Measurements from ENCODE around the gene PRSS3. TPM values are rescaled to one million over a fixed set of nuclear protein-coding genes. Genes with fewer than 3 reads are reported as not detected.

PRSS3 gene
- polyA plus RNA-seq, 1 donor (not counting 4 experiments of a cell fraction or from before 2014, with no cell fraction given): 9.1 TPM

GRCh38 chr9:33797837-33798236, 2.5 kb downstream of the PRSS3 start:
- dilution Hi-C loops (cut with MboI; ENCODE audit: extremely low pct_ligation_motif_present, low sequenced_read_pairs): no loop called here
- no peak for FAIRE-seq
- H3K9me1 ChIP-seq (ENCODE audit: control insufficient read depth, extremely low read depth, insufficient read depth, low read length): no peaks in the 10 kb centered on the region

GRCh38 chr9:33798545-33798944, 3.2 kb downstream of the PRSS3 start:
- Histone ChIP-seq H3K4me3 (ENCODE audit: control insufficient read depth in 2 of 3, extremely low read depth in 1 of 3, insufficient read depth in 2 of 3, low read depth in 1 of 3, low read length in 3 of 3) (no peak overlapping the region), H3K4me1 (ENCODE audit: control insufficient read depth, extremely low read depth, insufficient read depth, low read length) (peaks cover 2% of the 10 kb centered on the region), H3K27ac (ENCODE audit: control insufficient read depth, insufficient read depth, low read length) (no peak overlapping the region), H3K9ac (ENCODE audit: control insufficient read depth, extremely low read depth, insufficient read depth, low read length) (no peak overlapping the region), H4K20me1 (ENCODE audit: control insufficient read depth, extremely low read depth, insufficient read depth, low read length) (no peaks in the 10 kb centered on the region), H3K9me3 (ENCODE audit: control insufficient read depth, low read depth, low read length) (no peaks in the 10 kb centered on the region), H2AFZ (ENCODE audit: control insufficient read depth, low read length) (no peak overlapping the region), H3K36me3 (ENCODE audit: control insufficient read depth in 2 of 2, extremely low read depth in 1 of 2, insufficient read depth in 2 of 2, low read length in 2 of 2) (peaks cover 3 to 6% of the 10 kb centered on the region in 2 experiments), H3K4me2 (ENCODE audit: control insufficient read depth, extremely low read depth, insufficient read depth, low read depth, low read length) (no peak overlapping the region), H3K9me1 (ENCODE audit: control insufficient read depth, extremely low read depth, insufficient read depth, low read length) (no peaks in the 10 kb centered on the region), H3K27me3 (ENCODE audit: control insufficient read depth, extremely low read depth, insufficient read depth, low read length) (no peaks in the 10 kb centered on the region), H3K79me2 (ENCODE audit: control insufficient read depth, insufficient read depth, low read length) (no peaks in the 10 kb centered on the region)
- DNase-seq (ENCODE audit: low read depth, low spot score): no peak
- no peak for FAIRE-seq
- dilution Hi-C loops (cut with MboI; ENCODE audit: extremely low pct_ligation_motif_present, low sequenced_read_pairs): no loop called here
- TF ChIP-seq CTCF (optimal IDR thresholded peaks at IDR 0.05 in 1 of 3, IDR thresholded peaks at IDR 0.05 in 1 of 3, conservative IDR thresholded peaks at IDR 0.05 in 1 of 3; ENCODE audit: extremely low read depth in 1 of 3, insufficient read depth in 2 of 3, low read length in 3 of 3) (no peak), EZH2 (IDR thresholded peaks at IDR 0.05; ENCODE audit: low read length) (no peak)

More at GRCh38 chr9:33797837-33798236, 2.5 kb downstream of the PRSS3 start:
- no peaks in the 10 kb centered on the region for H3K9me3 ChIP-seq (ENCODE audit: control insufficient read depth, low read depth, low read length)
- TF ChIP-seq EZH2 (IDR thresholded peaks at IDR 0.05; ENCODE audit: low read length) (no peak), CTCF (optimal IDR thresholded peaks at IDR 0.05 in 1 of 3, IDR thresholded peaks at IDR 0.05 in 1 of 3, conservative IDR thresholded peaks at IDR 0.05 in 1 of 3; ENCODE audit: extremely low read depth in 1 of 3, insufficient read depth in 2 of 3, low read length in 3 of 3) (no peak)
- H3K4me3 ChIP-seq (ENCODE audit: control insufficient read depth in 2 of 3, extremely low read depth in 1 of 3, insufficient read depth in 2 of 3, low read depth in 1 of 3, low read length in 3 of 3): no peak overlapping the region
- peaks cover 2% of the 10 kb centered on the region for H3K4me1 ChIP-seq (ENCODE audit: control insufficient read depth, extremely low read depth, insufficient read depth, low read length)
- H3K79me2 ChIP-seq (ENCODE audit: control insufficient read depth, insufficient read depth, low read length): no peaks in the 10 kb centered on the region
- no peaks in the 10 kb centered on the region for H3K27me3 ChIP-seq (ENCODE audit: control insufficient read depth, extremely low read depth, insufficient read depth, low read length)
- no peaks in the 10 kb centered on the region for H4K20me1 ChIP-seq (ENCODE audit: control insufficient read depth, extremely low read depth, insufficient read depth, low read length)
- peaks cover 3 to 6% of the 10 kb centered on the region in 2 experiments for H3K36me3 ChIP-seq (ENCODE audit: control insufficient read depth in 2 of 2, extremely low read depth in 1 of 2, insufficient read depth in 2 of 2, low read length in 2 of 2)
- H3K4me2 ChIP-seq (ENCODE audit: control insufficient read depth, extremely low read depth, insufficient read depth, low read depth, low read length): no peak overlapping the region
- no peak overlapping the region for H2AFZ ChIP-seq (ENCODE audit: control insufficient read depth, low read length)
- H3K9ac ChIP-seq (ENCODE audit: control insufficient read depth, extremely low read depth, insufficient read depth, low read length): no peak overlapping the region
- DNase-seq (ENCODE audit: low read depth, low spot score): no peak
- H3K27ac ChIP-seq (ENCODE audit: control insufficient read depth, insufficient read depth, low read length): no peak overlapping the region
